Measurements from ENCODE around the gene RAB29.
A peak's percentile ranks its signal among the peaks of the same experiment; 100 is the strongest.
"Not testable (repeated sequence)": the region's sequence is repeated elsewhere in the genome, so short reads cannot be mapped to it uniquely, and the experiment has no call there.

The RAB29 gene

DNA sequence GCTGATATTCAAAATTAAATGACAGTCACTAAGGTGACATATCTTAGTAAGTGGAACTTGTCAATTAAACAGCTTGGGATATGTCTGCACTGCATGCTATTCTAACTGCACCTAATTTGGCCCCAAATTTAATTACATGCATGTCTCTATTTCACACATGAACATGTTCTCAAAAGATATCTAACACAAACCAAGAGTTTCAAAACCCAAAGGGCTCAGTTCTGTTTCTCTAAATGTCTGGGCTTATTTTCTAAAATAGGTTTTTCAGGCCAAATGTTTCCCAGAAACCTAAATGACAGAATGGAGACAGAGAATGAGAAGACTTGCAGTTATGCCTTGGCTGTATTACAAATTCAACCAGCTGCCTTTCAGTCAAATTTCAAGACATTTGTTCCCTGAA, 11.3 kb downstream of the RAB29 start:
- FAIRE-seq = no peak

DNA sequence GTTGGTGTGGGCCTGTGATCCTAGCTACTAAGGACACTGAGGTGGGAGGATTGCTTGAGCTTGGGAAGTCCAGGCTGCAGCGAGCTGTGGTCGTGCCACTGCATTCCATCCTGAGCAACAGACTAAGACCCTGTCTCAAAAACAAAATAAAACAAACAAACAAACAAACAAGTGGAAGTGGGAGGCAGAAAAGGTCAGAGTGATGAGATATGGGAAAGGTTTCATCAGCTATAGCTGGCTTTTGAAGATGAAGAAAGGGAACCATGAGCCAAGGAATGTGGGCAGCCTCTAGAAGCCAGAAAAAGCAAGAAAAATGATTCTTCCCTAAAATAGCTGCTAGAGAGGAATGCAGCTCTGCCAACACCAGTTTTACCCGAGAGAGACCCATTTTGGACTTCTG, 14.7 kb downstream of the RAB29 start:
- FAIRE-seq = no peak

DNA sequence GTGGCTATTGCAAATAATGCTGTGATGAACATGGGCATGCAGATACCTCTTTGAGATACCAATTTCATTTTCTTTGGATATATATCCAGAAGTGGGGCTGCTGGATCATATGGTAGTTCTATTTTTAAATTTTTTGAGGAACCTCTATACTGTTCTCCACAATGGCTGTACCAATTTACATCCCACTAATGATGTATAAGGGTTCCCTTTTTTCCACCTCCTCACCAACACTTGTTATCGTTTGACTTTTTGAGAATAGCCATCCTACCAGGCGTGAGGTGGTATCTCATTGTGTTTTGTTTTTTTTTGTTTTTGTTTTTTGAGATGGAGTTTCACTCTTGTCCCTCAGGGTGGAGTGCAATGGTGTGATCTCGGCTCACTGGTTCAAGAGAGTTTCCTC, 18.7 kb downstream of the RAB29 start:
- FAIRE-seq = no peak

DNA sequence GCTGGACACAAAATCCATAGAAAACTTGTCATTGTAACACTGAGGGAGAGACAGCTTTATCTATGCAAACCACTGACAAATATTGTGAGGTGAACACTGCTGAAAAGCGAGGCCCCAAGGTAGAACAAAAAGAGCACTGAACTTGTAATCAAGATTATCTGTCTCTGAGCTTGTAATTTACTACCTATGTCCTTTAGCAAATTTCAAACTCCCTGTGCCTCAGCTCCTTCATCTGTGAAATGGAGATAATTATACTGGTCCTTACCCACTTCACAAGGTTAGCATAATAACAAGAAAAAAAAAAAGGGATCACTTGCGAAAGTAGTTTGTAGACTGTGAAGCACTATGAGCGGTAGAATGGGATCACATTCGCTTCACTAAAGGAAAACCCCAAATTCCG, 20.4 kb downstream of the RAB29 start:
- FAIRE-seq = no peak

DNA sequence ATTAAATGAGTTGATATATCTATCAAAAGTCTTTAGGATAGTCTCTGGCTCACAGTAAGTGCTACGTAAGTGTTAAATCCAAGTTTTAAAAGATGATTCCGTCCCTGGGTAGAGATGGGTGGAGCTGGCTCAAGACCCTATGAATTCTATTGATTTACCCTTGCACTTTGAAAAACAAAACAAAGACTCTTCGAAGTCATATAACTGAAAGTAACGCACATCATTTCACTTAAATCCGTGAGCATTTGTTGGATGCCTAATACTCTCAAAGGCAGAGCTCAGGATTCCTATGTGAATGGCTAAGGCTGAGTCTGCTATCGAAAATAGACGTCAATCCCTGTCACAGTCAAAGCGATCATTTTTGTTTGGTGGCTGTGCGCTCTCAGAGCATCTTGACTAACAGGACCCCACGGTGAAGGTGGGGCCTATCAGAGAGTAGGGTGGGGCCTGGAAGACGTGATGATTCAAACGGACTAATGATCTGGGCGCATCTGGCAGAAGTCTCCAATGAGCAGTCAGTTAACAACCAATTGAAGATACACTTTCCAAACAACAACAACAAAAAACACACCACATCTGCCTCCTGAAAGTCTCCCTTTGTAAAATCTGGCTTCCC, 24.1 kb downstream of the RAB29 start:
- FAIRE-seq = no peak

DNA sequence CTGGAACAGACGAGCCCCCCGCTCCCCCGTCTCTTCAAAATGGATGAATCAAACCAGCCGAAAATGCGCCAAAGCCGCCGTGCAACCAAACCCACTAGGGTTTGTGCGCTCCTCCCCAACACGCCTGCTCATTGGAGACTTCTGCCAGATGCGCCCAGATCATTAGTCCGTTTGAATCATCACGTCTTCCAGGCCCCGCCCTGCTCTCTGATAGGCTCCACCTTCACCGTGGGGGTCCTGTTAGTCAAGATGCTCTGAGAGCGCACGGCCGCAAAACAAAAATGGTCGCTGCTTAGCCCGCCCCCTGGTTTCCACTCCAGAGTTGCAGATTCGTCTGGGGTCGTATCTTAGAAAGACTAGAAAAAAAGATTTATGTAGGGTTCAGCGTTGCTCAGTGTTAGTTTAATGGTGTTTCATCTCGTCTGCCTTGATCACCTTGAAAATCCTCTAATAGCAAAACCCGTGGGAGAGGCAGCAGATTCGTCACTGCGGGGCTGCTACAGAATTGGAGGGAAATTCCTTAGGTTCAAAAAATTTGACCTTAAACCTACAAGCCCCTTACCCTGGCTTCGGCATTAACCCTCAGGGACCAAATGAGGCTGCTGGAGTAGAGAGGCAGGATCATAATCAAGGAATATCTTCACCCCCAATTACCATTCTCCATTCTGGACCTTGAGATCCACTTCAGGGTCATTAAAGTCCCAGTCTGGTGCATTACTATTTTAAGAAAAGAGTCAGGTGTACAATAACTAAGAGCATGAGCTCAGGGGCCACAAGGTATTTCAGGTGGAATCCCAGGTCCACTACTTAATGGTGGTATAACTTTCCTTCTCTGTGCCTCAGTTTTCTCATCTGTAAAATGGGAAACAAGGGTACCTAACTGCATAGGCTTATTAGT, 24.9 kb downstream of the RAB29 start, which contains the start of gene NUCKS1:
Gene NUCKS1 (minus strand): TSS at position 45 of the 898 bp plus-strand sequence. CDS start 209 bp downstream, outside the sequence.
- FAIRE-seq = peak; percentile 64

DNA sequence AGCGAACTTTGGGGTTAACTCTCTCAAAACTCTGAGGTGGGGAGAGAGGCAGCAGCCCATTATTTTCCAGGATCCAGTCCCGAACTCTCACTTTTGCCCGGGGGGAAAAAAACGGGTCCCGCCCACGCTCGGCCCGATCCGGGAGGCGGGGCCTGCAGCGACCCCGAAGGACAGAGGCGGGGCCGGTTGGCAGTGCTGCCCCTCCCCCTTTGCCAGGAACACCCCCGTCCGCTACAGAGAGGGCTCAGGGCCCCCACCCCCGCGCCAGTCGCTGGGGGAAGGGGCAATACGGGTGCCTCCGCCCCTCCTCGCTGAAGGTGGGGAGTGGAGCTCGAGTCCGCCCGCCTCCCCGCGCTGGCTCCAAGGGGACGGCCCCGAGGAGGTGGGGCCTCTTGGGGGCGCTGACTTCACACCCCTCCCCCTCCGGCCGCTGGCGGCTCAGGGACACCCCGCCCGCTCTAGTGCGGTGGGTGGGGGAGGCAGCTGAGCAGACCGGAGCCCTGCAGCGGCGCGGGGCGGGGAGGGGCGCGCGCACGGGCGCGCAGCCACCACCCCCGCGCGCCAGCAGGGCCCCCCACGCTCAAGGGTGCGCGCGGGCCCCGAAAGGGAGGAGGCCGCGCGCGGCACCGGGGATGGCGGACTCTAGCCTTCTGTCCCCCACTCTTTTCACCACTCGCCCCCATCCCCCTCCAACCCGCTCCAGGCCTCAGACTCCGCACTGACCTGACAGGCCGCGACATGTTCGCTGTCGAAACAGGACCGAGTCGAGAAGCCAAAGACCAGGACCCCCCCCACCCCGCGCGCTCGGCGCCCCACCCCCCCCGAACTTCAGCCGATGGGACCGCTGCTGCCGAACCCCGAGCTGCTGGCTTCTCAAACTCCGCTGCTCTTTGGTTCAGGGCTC, 25.8 kb downstream of the RAB29 start:
- FAIRE-seq = no peak

DNA sequence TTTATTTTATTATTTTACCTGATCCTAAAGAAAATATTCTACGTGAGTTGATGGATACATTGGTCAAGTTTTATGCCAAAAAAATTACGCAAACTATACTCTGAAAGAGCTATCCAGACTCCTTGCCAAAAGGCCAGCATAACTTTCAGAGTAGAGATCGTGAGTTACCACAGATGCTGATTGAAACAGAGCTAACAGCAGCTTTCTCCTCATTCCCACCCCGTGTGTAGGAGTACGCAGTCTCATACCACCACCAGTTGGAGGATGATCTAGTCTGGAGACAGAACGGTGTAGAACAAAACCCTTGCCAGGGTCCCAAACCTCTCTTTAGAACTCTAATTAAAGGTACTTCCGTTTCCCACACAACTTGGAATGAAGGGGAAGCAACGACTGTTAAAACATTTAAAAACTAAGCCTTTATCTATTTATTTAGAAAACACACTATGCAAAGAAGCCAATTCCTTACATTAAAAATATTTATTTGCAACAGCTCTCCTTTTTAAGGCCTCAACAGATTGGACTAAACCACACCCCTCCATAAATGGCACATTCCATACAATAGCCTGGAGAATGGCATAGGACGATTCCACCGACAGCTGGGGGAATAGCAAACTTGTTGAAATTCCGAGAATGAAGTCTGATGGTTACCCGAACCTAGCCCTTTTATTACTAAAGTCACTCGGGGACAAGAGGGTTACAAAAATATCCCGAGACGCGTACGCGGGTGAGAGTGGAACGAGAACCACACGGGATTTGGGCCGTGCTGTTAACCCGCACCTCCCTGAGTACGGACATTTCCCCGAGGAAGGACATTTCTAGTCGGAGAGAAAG, 26.7 kb downstream of the RAB29 start:
- FAIRE-seq = no peak

DNA sequence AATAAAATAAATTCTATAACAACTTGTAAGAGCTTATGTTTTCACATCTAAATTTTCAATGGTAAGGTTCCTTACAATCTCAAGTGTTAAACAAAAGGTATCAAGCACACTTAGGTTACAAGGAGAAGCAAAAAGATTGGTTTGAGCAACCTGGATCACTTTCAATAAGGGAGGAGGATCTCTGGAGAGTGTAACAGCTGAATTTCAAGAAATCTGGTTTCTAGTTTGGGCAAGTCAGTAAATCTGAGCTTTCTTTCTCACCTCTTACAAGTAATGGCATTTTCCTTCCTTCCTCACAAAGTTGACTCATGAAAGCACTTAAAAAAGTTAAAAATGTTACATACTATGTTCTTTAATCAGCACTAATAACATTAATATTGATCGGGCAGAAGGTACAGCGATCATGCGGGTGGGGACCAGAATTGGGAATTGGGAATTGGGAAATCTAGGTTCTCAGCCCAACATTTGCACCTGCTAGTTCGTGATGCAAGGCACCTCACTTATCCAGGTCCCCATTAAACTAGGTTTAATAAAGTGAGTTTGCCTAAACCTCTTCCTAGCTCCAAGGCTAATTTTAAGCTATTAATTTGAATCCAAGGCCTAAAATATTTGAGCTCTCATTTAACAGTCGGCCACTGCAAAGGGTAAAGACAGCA, 28.4 kb downstream of the RAB29 start:
- no peak for FAIRE-seq

DNA sequence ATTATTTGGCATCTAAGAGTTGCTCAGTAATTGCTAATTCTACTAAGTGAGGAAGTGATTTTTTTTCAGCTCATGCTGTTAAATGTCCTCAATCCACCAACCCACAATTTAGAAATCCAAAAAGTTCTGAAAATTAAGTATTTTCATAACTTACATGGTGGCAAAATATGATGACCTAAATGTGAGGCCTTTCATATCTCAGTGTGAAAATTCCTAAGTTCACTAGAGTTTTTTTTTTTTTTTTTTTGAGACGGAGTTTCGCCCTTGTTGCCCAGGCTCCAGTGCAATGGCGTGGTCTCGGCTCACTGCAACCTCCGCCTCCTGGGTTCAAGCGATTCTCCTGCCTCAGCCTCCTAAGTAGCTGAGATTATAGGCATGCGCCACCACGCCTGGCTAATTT, 30.9 kb downstream of the RAB29 start:
- no peak for FAIRE-seq

DNA sequence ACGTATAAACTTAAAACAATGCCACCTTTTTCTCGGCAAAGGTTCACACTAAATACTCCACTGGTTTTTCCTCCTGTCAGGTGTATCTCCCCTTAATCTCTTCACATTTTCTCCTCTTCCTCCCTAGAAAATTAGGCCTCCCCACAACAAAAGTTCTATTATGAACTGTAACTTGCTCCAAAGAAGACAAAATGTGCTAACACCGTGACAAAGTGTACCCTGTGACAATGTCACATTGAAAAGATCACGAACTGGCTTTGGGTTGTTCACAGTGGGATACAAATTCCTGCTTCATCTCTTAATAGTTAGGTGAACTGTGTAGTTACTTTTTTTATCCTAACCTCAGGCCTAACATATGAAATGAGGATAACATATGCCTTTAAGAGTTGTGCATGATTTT, 31.3 kb downstream of the RAB29 start:
- no peak for FAIRE-seq

DNA sequence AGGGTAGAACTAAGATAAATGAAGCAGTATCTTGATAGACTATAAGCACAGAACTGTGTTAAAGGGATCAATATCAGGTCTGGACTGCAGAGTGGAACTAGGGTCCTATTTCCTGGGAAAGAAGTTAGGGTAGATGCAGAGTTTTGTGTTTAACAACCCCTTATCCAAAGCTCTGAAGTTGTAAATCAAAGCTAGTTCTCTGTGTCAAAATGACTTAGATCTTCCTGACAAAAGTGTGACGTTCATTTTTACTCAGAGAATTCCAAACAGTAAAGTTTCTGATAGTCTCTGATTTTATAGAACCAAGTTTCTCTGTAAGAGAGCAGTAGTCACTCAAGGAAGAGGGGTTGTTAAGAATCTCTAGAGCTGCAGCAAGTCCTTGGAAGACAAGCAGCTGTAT, 33.6 kb downstream of the RAB29 start:
- FAIRE-seq = no peak

DNA sequence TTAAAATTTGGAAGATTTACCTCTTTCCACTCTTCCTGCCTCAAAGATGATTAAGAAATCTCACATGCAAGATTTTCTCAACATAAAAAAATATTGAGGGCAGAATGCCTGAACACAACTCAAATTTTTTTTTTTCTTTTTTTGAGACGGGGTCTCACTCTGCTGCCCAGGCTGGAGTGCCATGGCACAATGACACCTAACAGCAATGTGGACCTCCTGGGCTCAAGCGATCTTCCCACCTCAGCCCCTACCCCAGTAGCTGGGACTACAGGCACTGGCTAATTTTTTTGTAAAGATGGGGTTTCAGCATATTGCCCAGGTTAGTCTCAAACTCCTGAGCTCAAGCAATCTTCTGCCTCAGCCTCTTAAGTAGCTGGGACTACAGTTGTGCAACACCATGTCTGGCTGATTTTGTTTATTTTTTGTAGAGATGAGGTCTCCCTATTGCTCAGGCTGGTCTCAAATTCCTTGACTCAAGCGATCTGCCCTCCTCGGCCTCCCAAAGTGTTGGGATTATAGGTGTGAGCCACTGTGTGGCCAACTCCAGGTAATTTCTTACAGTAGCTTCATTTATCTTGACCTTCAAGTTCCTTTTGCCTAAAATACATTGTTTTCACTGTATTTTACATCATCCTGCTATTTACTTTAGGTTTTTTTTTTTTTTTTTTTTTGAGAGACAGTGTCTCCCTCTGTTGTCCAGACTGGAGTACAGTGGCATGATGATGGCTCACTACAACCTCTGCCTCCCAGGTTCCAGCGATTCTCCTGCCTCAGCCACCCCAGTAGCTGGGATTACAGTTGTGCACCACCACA, 35.7 kb downstream of the RAB29 start:
- no peak for FAIRE-seq

DNA sequence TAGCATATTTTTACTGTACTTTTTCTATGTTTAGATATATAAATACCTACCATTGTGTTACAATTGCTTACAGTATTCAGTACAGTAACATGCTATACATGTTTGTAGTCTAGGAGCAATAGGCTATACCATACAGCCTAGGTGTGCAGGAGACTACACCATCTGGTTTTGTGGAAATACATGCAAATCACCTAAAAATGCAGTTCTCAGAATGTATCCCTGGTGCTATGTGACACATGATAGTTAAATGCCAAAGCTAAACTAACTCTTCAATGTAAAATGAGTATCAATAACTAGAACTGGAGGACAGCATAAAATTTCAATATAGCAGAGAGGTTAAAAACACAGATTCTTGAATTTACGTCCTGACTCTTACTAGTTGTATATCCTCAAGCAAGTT, 40.1 kb downstream of the RAB29 start:
- FAIRE-seq = no peak

DNA sequence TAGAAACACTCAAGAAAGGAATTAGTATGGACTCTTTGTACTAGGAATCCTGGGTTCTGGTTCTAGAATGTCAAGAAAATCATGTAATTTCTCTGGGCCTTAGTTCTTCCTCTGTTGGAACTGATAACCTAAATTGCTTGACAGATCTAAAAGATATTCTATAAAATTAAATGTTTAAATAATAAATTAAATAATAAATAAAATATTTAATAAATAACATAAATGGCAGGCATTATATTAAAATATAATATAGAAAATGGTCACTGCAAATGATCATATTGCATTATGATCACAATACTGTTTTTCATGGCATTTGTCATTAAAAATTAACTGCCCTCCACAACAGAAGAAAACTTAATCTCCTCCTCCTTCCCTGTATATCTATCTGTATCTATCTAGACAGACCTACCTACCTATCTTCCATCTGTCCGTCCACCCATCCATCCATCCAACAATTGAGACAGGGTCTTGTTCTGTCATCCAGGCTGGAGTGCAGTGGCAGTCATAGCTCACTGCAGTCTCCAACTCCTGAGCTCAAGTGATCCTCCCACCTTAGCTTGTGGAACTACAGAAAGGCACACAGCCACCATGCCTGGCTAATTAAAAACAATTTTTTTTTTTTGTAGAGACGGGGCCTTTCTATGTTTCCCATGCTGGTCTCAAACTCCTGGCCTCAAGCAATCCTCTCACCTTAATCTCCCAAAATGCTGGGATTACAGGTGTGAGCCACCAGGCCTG, 41.7 kb downstream of the RAB29 start:
- no peak for FAIRE-seq

DNA sequence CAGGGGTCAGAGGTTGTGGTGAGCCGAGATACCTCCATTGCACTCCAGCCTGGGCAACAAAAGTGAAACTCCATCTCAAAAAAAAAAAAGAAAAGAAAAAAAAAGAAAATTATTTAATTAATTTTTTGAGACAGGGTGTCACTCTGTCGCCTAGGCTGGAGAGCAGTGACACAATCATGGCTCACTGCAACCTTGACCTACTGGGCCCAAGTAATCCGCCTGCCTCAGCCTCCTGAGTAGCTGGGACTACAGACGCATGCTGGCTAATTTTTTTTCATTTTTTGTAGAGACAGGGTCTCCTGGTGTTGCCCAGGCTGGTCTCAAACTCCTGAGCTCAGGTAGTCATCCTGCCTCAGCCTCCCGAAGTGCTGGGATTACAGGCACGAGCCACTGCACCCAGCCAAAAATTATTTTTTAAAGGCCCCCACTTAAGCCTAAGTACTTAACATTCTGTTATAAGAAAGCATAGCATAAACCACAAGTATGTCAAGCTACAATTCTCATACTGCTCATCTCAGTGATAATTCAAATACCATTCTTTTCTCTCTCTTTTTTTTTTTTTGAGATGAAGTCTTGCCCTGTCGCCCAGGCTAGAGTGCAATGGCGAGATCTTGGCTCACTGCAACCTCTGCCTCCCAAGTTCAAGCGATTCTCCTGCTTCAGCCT, 45.2 kb downstream of the RAB29 start:
- FAIRE-seq = no peak

DNA sequence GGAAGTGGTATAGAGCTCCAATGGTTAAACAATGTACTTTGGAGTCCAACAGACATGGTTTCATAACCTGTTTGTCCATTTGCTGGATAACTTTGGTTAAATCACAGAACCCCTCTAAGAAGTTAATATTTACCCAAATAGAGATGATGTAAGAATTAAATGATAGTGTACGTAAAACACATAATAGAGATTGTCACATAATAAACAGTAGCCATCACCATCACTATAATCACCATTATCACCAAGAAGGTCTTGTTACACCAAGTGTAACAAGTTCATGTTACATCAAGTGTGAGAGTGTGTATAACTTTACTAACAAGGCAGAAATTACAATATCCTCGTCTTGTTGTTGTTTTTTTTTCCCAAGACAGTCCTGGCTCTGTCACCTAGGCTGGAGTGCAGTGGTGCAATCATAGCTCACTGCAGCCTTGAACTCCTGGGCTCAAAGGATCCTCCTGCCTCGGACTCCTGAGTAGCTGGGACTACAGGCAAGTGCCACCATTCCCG, 48.6 kb downstream of the RAB29 start:
- no peak for FAIRE-seq

DNA sequence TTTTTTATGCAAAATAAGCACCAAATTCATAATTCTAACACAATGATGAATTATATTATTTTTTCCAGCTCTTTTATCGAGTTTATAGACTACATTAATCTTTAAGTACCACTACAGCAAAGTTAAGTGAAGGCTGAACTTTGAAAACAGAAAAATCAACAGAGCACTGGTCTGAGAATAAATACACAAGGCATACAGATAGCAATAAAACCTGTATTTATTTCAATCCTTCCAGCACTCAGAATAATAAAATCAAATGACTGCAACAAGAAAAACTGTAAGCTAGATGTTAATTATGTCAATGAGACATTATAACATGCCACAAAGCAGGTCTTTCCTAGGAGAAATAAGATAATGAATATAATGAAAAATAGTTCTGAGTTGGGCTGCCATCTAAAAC, 49.8 kb downstream of the RAB29 start:
- no peak for FAIRE-seq

DNA sequence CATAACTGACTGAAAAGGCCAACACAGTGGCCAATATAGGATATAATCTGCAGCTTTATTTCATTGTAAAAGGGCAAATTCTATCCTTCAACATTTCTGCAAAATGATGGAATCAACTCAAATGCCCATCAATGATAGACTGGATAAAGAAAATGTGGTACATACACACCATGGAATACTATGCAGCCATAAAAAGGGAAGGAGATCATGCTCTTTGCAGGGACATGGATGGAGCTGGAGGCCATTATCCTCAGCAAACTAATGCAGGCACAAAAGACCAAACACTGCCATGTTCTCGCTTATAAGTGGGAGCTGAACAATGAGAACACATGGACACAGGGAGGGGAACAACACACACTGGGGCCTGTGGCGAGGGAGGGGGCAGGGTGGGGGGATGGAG, 54.5 kb downstream of the RAB29 start:
- not testable (repeated sequence) for FAIRE-seq
